ENCODE measurements around the gene HOXD9. TPM values are rescaled to one million over a fixed set of nuclear protein-coding genes. Genes with fewer than 3 reads are reported as not detected.
A peak's percentile ranks its signal among the peaks of the same experiment; 100 is the strongest.

The HOXD9 gene
- total RNA-seq, 2 donors from 2014 or later: 1.4 TPM; not detected in 1

DNA sequence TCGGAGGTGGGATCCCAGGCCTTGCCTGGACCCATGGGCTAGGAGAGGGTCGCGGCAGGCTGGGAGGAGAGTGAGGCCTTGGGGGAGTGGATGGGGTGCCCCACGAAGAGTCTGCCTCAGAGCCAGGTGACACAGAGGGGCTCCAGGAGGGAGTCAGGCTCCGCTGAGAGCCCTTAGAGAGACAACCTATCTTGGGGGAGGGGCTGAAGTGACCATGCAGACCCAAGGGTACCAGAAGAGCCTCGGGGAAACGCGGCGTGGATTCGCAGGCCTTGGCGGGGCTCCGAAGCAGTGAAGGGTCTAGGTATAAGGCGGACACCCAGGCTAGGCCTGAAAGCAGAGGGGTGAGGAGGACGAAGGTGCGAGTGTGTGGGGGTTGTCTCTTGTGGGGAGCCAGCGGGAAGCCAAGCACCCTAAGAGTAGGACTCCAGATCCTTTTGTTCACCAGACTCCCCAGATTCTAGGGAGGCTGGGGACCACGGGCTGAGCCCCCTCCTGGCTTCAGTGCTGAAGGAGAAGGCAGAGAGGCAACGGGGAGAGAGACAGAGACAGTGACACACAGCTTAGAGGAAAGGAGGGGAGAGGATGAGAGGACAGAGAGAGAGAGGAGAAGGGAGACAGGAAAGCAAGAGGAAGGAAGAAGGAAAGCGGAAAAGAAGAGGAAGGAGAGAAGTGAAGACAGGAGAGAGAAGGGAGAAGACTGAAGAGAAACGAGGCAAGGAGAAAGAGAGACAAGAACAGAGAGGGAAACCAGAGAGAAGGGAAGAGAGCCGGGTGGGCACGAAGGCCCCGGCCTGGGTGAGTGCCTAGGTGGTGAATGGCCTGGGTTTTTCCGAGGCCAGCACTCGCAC, 16.6 kb upstream of the HOXD9 start:
- Histone ChIP-seq H3K9me3 (no peaks in the 10 kb centered on the region), H3K4me1 (ENCODE audit: control insufficient read depth in 1 of 2, low read depth in 2 of 2) (peaks cover 12 to 25% of the 10 kb centered on the region in 2 donors), H3K27me3 (replicated peaks; ENCODE audit: insufficient read depth) (peaks cover 56% of the 10 kb centered on the region), H3K4me3 (peak overlapping the region; percentile 64), H3K36me3 (no peaks in the 10 kb centered on the region), H3K27ac (no peak overlapping the region)
- no peak for ATAC-seq (ENCODE audit: insufficient number of reproducible peaks, low FRiP score, low read depth)
- no peak for DNase-seq (ENCODE audit: low spot score)
- TF ChIP-seq CTCF (IDR thresholded peaks at IDR 0.05): no peak

DNA sequence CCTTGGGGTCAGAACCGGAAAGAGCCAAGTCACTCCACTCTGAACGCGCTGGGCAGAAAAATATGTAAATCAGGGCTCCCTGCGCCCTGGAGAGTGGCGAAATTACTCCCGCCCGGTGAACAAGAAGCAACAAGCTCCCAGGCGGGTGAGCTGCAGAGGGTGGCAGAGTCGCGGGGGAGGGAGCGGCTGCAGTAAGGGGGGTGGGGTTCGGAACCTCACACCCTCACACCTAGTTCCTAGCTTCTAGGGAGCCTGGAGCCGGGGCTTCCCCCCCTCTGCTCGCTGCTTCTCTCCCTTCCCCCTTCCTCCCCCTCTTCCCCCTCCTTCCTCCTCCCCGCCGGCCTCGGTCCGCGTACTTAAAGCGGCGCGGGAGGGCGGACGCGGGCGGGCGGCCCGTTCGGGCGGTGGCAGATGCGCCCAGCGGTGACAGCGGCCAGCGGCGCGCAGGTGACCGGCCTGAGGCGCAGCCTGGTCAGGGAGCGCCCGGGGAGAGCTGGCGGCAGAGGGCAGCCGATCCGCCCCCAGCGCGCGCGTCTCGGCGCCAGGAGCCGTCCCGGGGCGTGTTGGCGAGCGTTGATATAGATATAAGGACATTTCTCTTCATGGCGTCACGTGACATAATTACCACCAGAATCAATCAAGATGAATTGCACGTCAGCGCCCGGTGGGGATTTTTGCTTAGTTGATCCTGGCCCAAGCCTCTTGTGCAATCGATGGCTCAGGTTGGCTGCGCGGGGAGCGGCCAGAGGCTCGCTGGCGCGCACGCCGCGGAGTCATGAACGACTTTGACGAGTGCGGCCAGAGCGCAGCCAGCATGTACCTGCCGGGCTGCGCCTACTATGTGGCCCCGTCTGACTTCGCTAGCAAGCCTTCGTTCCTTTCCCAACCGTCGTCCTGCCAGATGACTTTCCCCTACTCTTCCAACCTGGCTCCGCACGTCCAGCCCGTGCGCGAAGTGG, 15.7 kb upstream of the HOXD9 start, which contains the start of gene HOXD11:
HOXD11 (plus strand) TSS at position 700 of the 959 bp plus-strand sequence; CDS start at position 776, 76 bp downstream.
- no peak for ATAC-seq (ENCODE audit: insufficient number of reproducible peaks, low FRiP score, low read depth)

DNA sequence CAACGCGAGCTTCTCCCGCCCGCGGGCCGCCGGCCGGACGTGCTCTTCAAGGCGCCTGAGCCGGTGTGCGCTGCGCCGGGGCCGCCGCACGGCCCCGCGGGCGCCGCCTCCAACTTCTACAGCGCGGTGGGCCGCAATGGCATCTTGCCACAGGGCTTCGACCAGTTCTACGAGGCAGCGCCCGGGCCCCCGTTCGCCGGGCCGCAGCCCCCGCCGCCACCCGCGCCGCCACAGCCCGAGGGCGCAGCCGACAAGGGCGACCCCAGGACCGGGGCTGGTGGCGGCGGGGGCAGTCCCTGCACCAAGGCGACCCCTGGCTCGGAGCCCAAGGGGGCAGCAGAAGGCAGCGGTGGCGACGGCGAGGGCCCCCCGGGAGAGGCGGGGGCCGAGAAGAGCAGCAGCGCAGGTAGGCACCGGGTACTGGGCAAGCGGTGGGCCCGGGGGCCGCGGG, 14.8 kb upstream of the HOXD9 start:
- H3K4me1 ChIP-seq (ENCODE audit: control insufficient read depth in 1 of 2, low read depth in 2 of 2): peaks cover 12 to 25% of the 10 kb centered on the region in 2 donors
- H3K4me3 ChIP-seq: no peak overlapping the region
- no peaks in the 10 kb centered on the region for H3K36me3 ChIP-seq
- no peak for ATAC-seq (ENCODE audit: insufficient number of reproducible peaks, low FRiP score, low read depth)
- H3K9me3 ChIP-seq: no peaks in the 10 kb centered on the region
- TF ChIP-seq CTCF (IDR thresholded peaks at IDR 0.05): no peak
- no peak for DNase-seq (ENCODE audit: low spot score)
- H3K27ac ChIP-seq: no peak overlapping the region
- peaks cover 45% of the 10 kb centered on the region for H3K27me3 ChIP-seq (replicated peaks; ENCODE audit: insufficient read depth)

More for the DNA sequence above, 15.7 kb upstream of the HOXD9 start, which contains the start of gene HOXD11:
- no peak for TF ChIP-seq CTCF (IDR thresholded peaks at IDR 0.05)
- H3K4me3 ChIP-seq: peak within 1 kb of the TSS; percentile 64
- peaks cover 12 to 25% of the 10 kb centered on the region in 2 donors for H3K4me1 ChIP-seq (ENCODE audit: control insufficient read depth in 1 of 2, low read depth in 2 of 2)
- H3K9me3 ChIP-seq: no peaks in the 10 kb centered on the region
- H3K36me3 ChIP-seq: no peaks in the 10 kb centered on the region
- peaks cover 54% of the 10 kb centered on the region for H3K27me3 ChIP-seq (replicated peaks; ENCODE audit: insufficient read depth)
- no peak for DNase-seq (ENCODE audit: low spot score)
- H3K27ac ChIP-seq: no peak within 1 kb of the TSS

- ATAC-seq (ENCODE audit: insufficient number of reproducible peaks, low FRiP score, low read depth): no peak
- no peaks in the 10 kb centered on the region for H3K9me3 ChIP-seq
- peaks cover 44% of the 10 kb centered on the region for H3K27me3 ChIP-seq (replicated peaks; ENCODE audit: insufficient read depth)
- no peak for DNase-seq (ENCODE audit: low spot score)
- peaks cover 11 to 21% of the 10 kb centered on the region in 2 donors for H3K4me1 ChIP-seq (ENCODE audit: control insufficient read depth in 1 of 2, low read depth in 2 of 2)
- no peak for TF ChIP-seq CTCF (IDR thresholded peaks at IDR 0.05)
- H3K27ac ChIP-seq: no peak overlapping the region
- no peaks in the 10 kb centered on the region for H3K36me3 ChIP-seq
- H3K4me3 ChIP-seq: no peak overlapping the region
These were observed 13.2 kb upstream of the HOXD9 start for GRCh38 chr2:176109192-176109901.
